Lower leg skin (tissue), 4 donors: ENCODE data around the gene TRUB1. TPM values are rescaled to one million over a fixed set of nuclear protein-coding genes. Genes with fewer than 3 reads are reported as not detected.

Experiments
- DNase-seq, 2 donors: peaks; one replicate each; pipeline ENCODE4 v3.0.0-alpha.2; 2019; ENCODE audit warnings: low spot score in 2 of 2
- H3K4me3 ChIP-seq: fragments of 200-600 bp; sonication (generic); 2 replicates; pipeline ENCODE4 v1.5.1; 2017; ENCODE audit warnings: mild to moderate bottlenecking, low read depth; ENCODE audit not compliant: poor library complexity, severe bottlenecking
- CTCF ChIP-seq, 3 donors: fragments of 450-650 bp; IDR thresholded peaks; one replicate each; pipeline ENCODE4 v1.5.1; 2016; ENCODE audit warnings: antibody characterized with exemption in 3 of 3, mild to moderate bottlenecking in 3 of 3, moderate library complexity in 2 of 3
- POLR2A ChIP-seq, 2 donors: fragments of 450-650 bp; IDR thresholded peaks; one replicate each; pipeline ENCODE4 v1.6.1; 2016 to 2017; ENCODE audit warnings: antibody characterized with exemption in 2 of 2, mild to moderate bottlenecking in 1 of 2, moderate library complexity in 1 of 2
- WGBS, 2 donors: methylation state at CpG; one replicate each; pipeline ENCODE4 v1.1.5; 2018; 5-methylcytosine and 5-hydroxymethylcytosine counted together
- intact Hi-C: fragments of 100-400 bp; cut with DNase I; formaldehyde crosslinking; loops from one replicate; pipeline ENCODE4 v1.15.0; 2023; ENCODE audit warnings: low total_unique reads
- total RNA-seq, 4 donors: library from RNA; depleted of rRNA; stranded (reverse); fragments of >200 nt; gene quantifications; one replicate each; pipeline ENCODE4 v1.1.0, GENCODE V29; 2016

TRUB1 gene
- total RNA-seq, 4 donors from 2014 or later = 8.5 to 21.2 (median 13.3) TPM

- no peak overlapping the region for H3K4me3 ChIP-seq
- WGBS, 2 donors = 86 to 88% methylated on average over 6 of the region's 6 CpGs
- TF ChIP-seq POLR2A (IDR thresholded peaks at IDR 0.05) (no peak), CTCF (IDR thresholded peaks at IDR 0.05) (no peak)
- intact Hi-C loops = no loop called here
- no peak for DNase-seq
Observed at GRCh38 chr10:114995468-114996247, 57.7 kb downstream of the TRUB1 start.

GRCh38 chr10:114996542-114996941, 58.5 kb downstream of the TRUB1 start:
- no peak overlapping the region for H3K4me3 ChIP-seq
- intact Hi-C loops = no loop called here
- 86 to 93% methylated on average over 4 of the region's 4 CpGs for WGBS, 2 donors
- TF ChIP-seq POLR2A (IDR thresholded peaks at IDR 0.05) = no peak
- no peak for TF ChIP-seq CTCF (IDR thresholded peaks at IDR 0.05)
- DNase-seq = no peak

- no peak for DNase-seq
- TF ChIP-seq CTCF (IDR thresholded peaks at IDR 0.05) = no peak
- no peak for TF ChIP-seq POLR2A (IDR thresholded peaks at IDR 0.05)
- WGBS, 2 donors = 96% methylated on average over 7 of the region's 7 CpGs
- H3K4me3 ChIP-seq = no peak overlapping the region
- intact Hi-C loops = no loop called here
Observed at GRCh38 chr10:114998993-114999392, 61.0 kb downstream of the TRUB1 start.

GRCh38 chr10:115001506-115002381, 63.7 kb downstream of the TRUB1 start:
- intact Hi-C loops = no loop called here
- DNase-seq = no peak
- TF ChIP-seq CTCF (IDR thresholded peaks at IDR 0.05) (no peak), POLR2A (IDR thresholded peaks at IDR 0.05) (no peak)
- 43 to 52% methylated on average over 13 of the region's 13 CpGs for WGBS, 2 donors
- H3K4me3 ChIP-seq = no peak overlapping the region

GRCh38 chr10:115003396-115003795, 65.4 kb downstream of the TRUB1 start:
- 88 to 98% methylated on average over 2 of the region's 2 CpGs for WGBS, 2 donors
- TF ChIP-seq CTCF (IDR thresholded peaks at IDR 0.05) = no peak
- TF ChIP-seq POLR2A (IDR thresholded peaks at IDR 0.05) = no peak
- H3K4me3 ChIP-seq = no peak overlapping the region
- no peak for DNase-seq
- intact Hi-C loops = no loop called here
